ENCODE results near the gene CRTAC1. TPM values are rescaled to one million over a fixed set of nuclear protein-coding genes. Genes with fewer than 3 reads are reported as not detected.

Gene CRTAC1
- polyA plus RNA-seq, 12 donors, result 0.30 to 1.1 (median 0.65) TPM; not detected in 2

GRCh38 chr10:98030991-98031431 is 590 bp upstream of the CRTAC1 start:
- DNase-seq, result no peak

GRCh38 chr10:98029149-98030092 is 1.0 kb downstream of the CRTAC1 start:
- no peak for DNase-seq

- DNase-seq, result no peak
Observed at GRCh38 chr10:98028168-98028770, 2.2 kb downstream of the CRTAC1 start.

GRCh38 chr10:98023024-98023423 is 7.4 kb downstream of the CRTAC1 start:
- DNase-seq, result no peak

GRCh38 chr10:98020784-98021183 is 9.6 kb downstream of the CRTAC1 start:
- DNase-seq, result no peak

GRCh38 chr10:98020254-98020653 is 10.2 kb downstream of the CRTAC1 start:
- no peak for DNase-seq

GRCh38 chr10:98019784-98020183 is 10.6 kb downstream of the CRTAC1 start:
- DNase-seq, result no peak

- DNase-seq, result no peak
Observed at GRCh38 chr10:98016772-98017475, 13.5 kb downstream of the CRTAC1 start.

- DNase-seq, result no peak
Observed at GRCh38 chr10:98013776-98014175, 16.6 kb downstream of the CRTAC1 start.

GRCh38 chr10:98013122-98013521 is 17.3 kb downstream of the CRTAC1 start:
- no peak for DNase-seq

GRCh38 chr10:98012644-98013043 is 17.8 kb downstream of the CRTAC1 start:
- no peak for DNase-seq

GRCh38 chr10:98010939-98011685 is 19.3 kb downstream of the CRTAC1 start:
- DNase-seq, result no peak

- no peak for DNase-seq
Observed at GRCh38 chr10:98006266-98006665, 24.2 kb downstream of the CRTAC1 start.

- no peak for DNase-seq
Observed at GRCh38 chr10:98001736-98002135, 28.7 kb downstream of the CRTAC1 start.

- DNase-seq, result no peak
Observed at GRCh38 chr10:98000346-98000745, 30.1 kb downstream of the CRTAC1 start.

- no peak for DNase-seq
Observed at GRCh38 chr10:97999923-98000248, 30.5 kb downstream of the CRTAC1 start.

- no peak for DNase-seq
Observed at GRCh38 chr10:97999066-97999922, 31.1 kb downstream of the CRTAC1 start.

GRCh38 chr10:97991871-97992270 is 38.5 kb downstream of the CRTAC1 start:
- DNase-seq, result peak; percentile 29

GRCh38 chr10:97981816-97982215 is 48.6 kb downstream of the CRTAC1 start:
- no peak for DNase-seq

GRCh38 chr10:97977673-97978072 is 52.7 kb downstream of the CRTAC1 start:
- no peak for DNase-seq

- no peak for DNase-seq
Observed at GRCh38 chr10:97975598-97975997, 54.8 kb downstream of the CRTAC1 start.
